Stimulated activated CD4-positive, alpha-beta T cell treated with anti-CD3 and anti-CD28 coated beads, Interleukin-4, amount 100 ng/mL, for 24 hours (primary cell): Measurements from ENCODE around the gene ITPR1.
A peak's percentile ranks its signal among the peaks of the same experiment; 100 is the strongest.
"Not testable (repeated sequence)": the region's sequence is repeated elsewhere in the genome, so short reads cannot be mapped to it uniquely, and the experiment has no call there.

Experiments
- DNase-seq: peaks from one replicate; pipeline ENCODE4 v3.0.0-alpha.2; 2020

Gene ITPR1

GRCh38 chr3:4493014-4493940, at the start of gene ITPR1:
Gene ITPR1, plus strand, starts transcription at chr3:4493348. Its CDS starts 23,144 bp downstream, at chr3:4516492.
- peak; percentile 99 for DNase-seq

- DNase-seq, result no peak
These were observed 45.7 kb upstream of the ITPR1 start for GRCh38 chr3:4447295-4447999.

DNA sequence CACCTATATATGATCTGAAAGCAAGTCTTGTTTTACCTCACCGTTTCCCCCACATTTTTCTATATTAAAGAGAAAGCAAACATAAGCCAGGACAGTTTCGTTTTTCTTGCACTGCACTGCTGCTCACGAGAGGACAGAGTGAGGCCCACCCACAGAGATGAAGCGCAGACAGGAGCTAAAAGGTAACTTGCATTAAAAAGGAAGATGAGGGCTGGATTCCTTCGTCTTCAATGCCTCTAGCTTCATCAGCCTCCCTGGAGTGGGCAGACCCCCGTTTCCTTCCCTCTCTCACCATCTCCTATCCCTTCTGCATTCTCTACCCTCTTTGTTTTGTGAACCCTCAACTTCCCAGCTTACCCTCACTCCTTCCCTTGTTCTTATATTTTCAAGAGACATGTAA, 45.0 kb upstream of the ITPR1 start:
- DNase-seq, result no peak

DNA sequence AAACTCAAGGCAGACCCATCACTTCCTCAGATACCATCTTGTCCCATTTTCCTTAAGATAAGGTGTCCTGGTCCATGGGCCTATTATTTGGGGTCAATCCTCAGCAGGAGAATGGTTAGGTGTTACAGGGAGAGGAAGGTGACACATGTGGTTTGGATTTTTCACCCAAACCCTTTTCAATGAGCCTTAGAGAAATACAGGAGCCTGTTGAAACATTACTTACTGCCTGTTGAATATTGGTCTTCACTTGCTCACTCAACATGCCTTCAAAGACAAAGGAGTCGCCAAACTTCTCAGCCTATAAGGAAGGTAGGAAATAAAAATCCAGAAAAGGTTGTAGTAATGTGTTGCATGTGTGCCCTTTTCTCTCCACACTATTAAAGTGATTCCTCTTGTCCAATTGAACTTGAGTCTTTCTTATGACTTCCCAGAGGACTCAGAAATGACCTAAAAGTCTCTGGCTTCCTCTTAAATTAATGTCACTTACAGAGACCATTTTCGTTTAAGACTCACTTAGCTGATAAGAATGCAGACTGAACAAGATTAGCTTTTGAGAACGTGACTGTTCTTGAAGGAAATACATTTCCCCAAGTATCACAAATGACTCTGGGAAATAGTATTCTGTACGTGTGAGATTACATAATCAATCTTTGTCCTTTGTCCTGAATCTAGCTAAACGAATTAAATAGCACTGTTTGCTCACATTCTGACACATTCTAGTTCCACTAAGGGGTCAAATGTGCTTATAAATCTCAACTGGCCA, 43.9 kb upstream of the ITPR1 start:
- no peak for DNase-seq

- no peak for DNase-seq
These were observed 39.0 kb upstream of the ITPR1 start for GRCh38 chr3:4454142-4454541.

- not testable (repeated sequence) for DNase-seq
These were observed 36.4 kb upstream of the ITPR1 start for GRCh38 chr3:4456780-4457179.

GRCh38 chr3:4458961-4459360, 34.2 kb upstream of the ITPR1 start:
- no peak for DNase-seq

DNA sequence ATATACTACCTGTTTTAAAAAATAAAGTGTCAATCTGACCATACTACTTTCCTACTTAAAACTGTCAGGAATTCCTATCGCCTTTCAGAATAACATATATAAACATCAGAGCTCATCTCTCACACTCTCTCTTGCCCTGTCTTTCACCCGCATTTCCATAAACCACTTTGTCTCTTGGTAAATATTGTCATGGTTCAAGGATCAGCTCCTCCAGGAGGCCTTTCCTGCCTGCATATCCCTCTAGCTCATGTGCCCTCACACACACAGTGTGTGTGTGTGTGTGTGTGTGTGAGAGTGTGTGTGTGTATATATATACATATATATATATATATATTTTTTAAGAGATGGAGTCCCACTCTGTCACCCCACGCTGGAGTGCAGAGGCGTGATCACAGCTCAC, 32.8 kb upstream of the ITPR1 start:
- DNase-seq, result no peak

GRCh38 chr3:4461468-4462090, 31.6 kb upstream of the ITPR1 start:
- no peak for DNase-seq

DNA sequence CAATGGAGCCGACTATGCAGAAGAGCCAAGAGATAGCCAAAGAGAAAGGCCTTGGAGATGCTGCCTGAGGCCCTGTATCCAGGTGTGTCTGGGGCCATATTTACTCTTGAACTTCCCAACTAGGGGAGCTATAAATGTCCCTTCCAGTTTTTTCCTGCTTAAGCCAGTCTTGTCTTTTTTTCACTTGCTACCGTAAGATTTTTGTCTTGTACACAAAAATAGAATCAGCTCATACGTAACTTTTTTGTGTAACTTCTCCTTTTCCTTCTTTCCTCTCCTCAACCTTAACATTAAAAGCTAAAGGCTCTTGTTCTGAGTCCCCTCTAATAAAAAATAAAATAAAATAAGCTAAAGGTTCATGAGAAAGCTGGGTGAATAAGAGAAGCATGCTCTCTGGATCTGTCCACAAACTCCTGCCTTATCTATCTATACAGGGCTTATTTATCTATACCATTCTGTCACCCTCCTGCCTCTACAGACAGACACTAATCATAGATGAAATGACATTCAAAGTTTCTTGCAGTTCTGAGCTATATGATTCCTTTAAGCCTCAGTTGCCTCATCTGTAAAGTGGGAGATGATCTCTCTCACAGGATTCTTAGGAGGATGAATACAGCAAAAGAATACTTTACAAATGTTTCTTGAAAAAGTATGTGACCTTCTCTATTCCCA, 30.6 kb upstream of the ITPR1 start:
- DNase-seq, result no peak

DNA sequence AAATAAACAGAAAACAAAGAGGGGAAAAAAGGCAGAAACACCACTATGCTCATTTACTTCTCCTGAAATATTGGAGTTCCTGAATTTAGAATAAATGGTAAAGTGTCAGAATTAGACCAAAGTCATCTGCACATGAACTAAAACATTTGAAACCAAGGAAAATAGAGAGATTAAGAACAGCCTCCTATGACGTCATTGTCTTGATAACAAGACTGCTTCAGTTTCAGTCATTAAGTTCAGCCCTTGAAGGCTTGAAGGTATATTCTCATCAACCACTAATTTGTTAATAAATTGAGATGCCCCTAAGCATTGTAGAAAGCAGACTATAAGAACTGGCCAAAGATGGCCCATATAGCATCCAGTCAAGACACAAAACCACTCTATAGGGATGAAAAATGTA, 28.6 kb upstream of the ITPR1 start:
- DNase-seq, result no peak

DNA sequence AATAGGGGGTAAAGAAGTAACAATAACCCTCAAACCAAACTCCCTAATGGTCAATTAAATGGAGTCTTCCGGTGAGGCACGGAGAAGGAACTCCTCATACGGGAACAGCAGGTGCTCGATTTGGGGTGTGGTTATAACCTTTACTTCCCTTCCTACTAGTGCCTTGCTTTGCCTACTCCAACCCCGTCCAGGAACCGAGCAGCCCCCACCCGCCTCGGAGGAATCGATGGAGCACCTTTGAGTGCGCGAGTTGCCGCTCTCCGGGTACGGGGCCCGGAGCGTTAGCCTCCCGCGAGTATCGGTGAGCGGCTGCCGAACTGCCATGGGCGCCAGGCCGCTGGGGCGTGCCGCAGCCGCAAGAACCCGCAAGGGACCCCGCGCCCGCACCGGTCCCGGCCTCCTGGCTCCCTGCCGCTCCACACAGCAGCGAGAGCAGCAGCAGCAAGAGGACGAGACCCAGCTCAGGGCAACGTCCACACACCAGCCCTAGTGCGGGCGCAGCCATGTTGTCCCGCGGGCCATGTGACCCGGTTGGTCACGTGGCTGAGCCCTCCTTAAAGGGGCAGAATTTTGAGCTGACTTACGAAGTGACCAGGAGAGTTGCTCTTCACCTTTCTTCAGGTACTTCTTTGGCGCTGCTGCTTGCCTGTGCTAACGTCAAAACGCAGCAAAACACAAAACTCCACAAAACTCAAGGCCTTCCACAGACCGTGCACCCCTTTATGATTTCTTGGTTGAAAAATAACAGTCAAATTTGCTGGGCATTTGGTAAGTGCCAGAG, 26.2 kb upstream of the ITPR1 start, which contains the start of gene SUMF1:
Gene SUMF1 (minus strand): TSS at position 529 of the 781 bp plus-strand sequence. CDS start 24 bp downstream, at position 505.
- DNase-seq, result peak; percentile 79

GRCh38 chr3:4467522-4467867, 25.7 kb upstream of the ITPR1 start:
- DNase-seq, result no peak

- DNase-seq, result no peak
These were observed 21.2 kb upstream of the ITPR1 start for GRCh38 chr3:4471907-4472306.

DNA sequence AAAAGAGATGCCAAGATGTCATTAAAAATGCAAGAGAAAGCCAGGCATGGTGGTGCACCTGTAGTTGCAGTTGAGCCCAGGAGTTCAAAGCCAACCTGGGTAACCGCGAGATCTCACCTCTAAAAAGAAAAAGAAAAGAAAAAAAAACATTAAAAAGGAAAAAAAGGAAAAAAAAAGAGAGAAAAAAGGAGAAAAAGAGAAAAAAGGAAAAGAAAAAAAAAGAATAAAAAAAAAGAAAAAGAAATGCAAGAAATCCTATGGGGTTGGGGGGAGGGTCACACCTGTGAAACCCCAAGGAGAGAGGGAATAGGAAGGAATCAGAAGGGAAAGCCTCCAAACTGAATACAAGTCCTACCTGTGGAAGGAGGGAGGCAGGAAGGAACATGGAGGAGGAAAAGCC, 20.8 kb upstream of the ITPR1 start:
- no peak for DNase-seq

GRCh38 chr3:4472766-4473165, 20.4 kb upstream of the ITPR1 start:
- no peak for DNase-seq

DNA sequence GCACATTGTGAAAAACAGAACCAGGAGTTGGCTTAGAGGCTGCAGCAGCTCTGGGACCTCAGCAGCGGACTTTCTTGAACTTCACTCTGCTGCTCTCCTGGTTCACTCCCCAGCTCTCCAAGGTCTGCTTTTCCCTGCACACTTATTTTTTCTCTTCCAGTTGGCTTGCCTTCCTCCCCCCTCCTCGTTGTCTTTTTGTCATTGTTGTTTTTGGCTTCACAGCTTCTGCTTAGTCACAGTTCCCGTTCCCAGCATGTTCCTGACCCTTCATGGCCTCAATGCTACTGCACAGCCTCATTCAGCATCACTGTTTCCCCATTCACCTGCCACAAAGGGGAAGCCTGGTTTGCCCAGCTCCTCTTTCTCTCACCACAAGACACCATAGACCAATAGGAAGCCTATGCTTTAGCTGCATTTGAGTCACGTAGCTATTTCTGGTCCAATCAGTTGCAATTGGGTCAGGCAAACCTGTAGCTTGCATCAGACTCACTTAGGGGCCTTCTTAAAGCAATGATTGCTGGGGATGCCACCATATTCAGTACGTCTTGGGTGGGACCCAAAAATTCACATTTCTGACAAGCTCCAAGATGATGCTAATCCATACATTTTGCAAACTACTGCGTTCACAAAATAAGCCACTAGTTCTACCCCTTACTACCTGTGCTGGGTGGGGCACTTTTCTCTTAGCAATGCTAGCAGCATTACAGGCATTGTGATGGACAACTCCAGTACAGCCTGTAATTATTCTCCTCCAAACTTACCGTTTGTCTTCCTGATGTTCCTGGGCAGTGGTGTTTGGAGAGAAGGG, 18.3 kb upstream of the ITPR1 start:
- DNase-seq, result peak; percentile 14

DNA sequence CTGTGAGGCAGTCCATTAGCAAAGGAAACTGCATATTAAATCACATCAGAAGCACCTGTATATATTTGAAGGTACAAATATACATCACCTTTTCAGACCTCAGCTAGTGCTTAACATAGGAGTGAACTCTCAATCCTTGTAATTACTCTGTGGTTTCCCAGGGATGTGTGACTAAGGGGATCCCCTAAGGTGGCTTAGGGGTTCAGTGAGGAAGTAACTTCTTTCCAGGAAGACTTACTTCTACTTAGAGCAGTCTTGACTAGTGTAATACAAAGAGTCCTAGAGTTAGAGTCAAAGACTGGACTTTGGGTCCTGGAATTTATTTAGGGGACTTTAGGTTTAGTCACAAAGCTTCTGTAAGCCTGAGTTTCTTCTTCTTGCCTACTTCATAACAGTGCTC, 17.3 kb upstream of the ITPR1 start:
- no peak for DNase-seq

- no peak for DNase-seq
These were observed 16.7 kb upstream of the ITPR1 start for GRCh38 chr3:4476496-4476895.

DNA sequence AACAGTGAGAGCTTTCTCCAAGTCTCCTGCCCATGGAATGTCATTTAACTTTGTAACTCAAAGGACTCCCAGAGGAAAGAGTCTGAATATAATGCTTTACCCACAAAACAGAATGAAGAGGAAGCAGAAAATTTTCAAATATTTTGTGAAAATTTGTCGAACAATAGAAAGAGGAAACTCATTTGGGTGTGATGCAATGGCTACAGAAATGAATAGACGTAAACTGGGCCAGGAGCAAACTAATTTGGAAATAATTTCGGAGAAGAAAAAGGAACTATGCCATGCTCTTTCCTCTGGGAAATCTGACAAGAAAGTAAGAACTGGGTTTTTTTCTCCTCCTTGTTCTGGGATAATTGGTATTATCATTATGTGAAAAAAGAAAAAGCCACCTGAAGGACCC, 14.9 kb upstream of the ITPR1 start:
- DNase-seq, result no peak

DNA sequence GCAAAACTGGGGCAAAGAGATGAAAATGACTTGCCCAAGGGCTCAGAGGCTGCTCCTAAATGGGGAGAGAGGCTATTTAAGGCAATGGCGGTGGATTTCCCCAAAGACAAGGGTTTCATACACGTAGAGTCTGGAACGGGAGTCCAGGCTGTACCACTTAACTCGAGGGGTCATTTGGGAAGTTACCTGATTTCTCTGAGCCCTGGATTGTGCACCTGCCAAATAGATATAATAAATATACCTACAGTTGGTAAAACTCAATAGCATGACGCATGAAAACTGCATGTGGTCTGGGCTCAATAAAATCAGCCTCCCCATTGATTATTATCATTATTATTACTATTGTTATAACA, 1.3 kb upstream of the ITPR1 start:
- no peak for DNase-seq
